Gastrocnemius medialis (tissue), 4 donors: Measurements from ENCODE around the gene ADAMTS19.

Source experiments
- POLR2A ChIP-seq, 2 donors: fragments of 450-650 bp; IDR thresholded peaks; one replicate each; pipeline ENCODE4 v1.6.1; 2017; ENCODE audit warnings: antibody characterized with exemption in 2 of 2, mild to moderate bottlenecking in 2 of 2, moderate library complexity in 2 of 2
- TF ChIP-seq, protein P1 (sequence below), 5 experiments: fragments of 450-650 bp in 3 of 5; fragments of 200-600 bp in 2 of 5; sonication (generic) in 2 of 5; IDR thresholded peaks in 4 of 5; conservative IDR thresholded peaks in 1 of 5; 1 replicate in 4 of 5; 2 replicates in 1 of 5; pipeline ENCODE4 v1.5.1; 2016 to 2019; ENCODE audit warnings: antibody characterized with exemption in 5 of 5, mild to moderate bottlenecking in 3 of 5, moderate library complexity in 3 of 5

DNA sequence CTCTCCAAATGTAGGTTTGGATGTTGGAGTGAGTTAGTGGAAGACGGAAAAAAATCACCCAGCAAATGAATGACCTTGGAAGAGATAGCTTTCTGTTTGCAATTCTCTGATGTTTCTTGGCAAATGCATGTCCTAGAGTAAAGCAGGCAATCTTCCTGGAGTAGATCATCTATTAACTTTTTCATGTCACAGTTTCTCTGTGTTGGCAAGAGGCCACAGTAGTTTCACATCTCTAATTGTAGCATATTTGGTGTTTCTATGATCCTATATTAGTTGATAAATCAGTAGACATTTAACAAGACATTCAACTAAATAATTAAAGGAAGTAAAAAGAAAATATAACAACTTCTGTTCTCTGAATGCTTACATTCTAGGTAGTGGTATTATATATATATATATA is 149.6 kb downstream of the ADAMTS19 start:
- TF ChIP-seq, protein P1, sequence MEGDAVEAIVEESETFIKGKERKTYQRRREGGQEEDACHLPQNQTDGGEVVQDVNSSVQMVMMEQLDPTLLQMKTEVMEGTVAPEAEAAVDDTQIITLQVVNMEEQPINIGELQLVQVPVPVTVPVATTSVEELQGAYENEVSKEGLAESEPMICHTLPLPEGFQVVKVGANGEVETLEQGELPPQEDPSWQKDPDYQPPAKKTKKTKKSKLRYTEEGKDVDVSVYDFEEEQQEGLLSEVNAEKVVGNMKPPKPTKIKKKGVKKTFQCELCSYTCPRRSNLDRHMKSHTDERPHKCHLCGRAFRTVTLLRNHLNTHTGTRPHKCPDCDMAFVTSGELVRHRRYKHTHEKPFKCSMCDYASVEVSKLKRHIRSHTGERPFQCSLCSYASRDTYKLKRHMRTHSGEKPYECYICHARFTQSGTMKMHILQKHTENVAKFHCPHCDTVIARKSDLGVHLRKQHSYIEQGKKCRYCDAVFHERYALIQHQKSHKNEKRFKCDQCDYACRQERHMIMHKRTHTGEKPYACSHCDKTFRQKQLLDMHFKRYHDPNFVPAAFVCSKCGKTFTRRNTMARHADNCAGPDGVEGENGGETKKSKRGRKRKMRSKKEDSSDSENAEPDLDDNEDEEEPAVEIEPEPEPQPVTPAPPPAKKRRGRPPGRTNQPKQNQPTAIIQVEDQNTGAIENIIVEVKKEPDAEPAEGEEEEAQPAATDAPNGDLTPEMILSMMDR (IDR thresholded peaks at IDR 0.05 in 4 of 5, conservative IDR thresholded peaks at IDR 0.05 in 1 of 5), result no peak
- TF ChIP-seq POLR2A (IDR thresholded peaks at IDR 0.05), result no peak
